ENCODE data around the gene HBG2. TPM values are rescaled to one million over a fixed set of nuclear protein-coding genes. Genes with fewer than 3 reads are reported as not detected.

HBG2 gene
- total and polyA plus RNA-seq, 2 of the 8 experiments (the other 6 are each of a cell fraction or from before 2014, with no cell fraction given): 0.23 TPM; not detected in 1

- TF ChIP-seq ATF2 (IDR thresholded peaks at IDR 0.05; ENCODE audit: low read length): no peak
- no peak for TF ChIP-seq MAX (IDR thresholded peaks at IDR 0.05)
Measured at GRCh38 chr11:5301846-5302245, 47.3 kb upstream of the HBG2 start, which contains the start of gene OR51B4 (continued).
